ENCODE data around the gene CAVIN1. TPM values are rescaled to one million over a fixed set of nuclear protein-coding genes. Genes with fewer than 3 reads are reported as not detected.
A peak's percentile ranks its signal among the peaks of the same experiment; 100 is the strongest.
"Not testable (repeated sequence)": the region's sequence is repeated elsewhere in the genome, so short reads cannot be mapped to it uniquely, and the experiment has no call there.

The CAVIN1 gene
- total and polyA plus RNA-seq, 8 donors, result 11.5 to 42.6 (median 24.2) TPM

GRCh38 chr17:42394838-42395237, 28.2 kb downstream of the CAVIN1 start:
- no peak for FAIRE-seq
- H3K27ac ChIP-seq, result no peak overlapping the region
- H3K4me3 ChIP-seq, result no peak overlapping the region
- 93 to 99% methylated on average over 4 of the region's 4 CpGs for WGBS, 2 donors
- peaks cover 0 to 16% (median 11%) of the 10 kb centered on the region in 3 donors for H3K4me1 ChIP-seq
- ATAC-seq, result no peak
- no peaks in the 10 kb centered on the region for H3K36me3 ChIP-seq
- intact Hi-C loops (cut with DNase I), result no loop called here
- no peak for TF ChIP-seq CTCF (IDR thresholded peaks at IDR 0.05)
- no peaks in the 10 kb centered on the region for H3K27me3 ChIP-seq
- H3K9me3 ChIP-seq, result no peaks in the 10 kb centered on the region
- DNase-seq, result no peak

- Histone ChIP-seq H3K4me3 (no peak overlapping the region), H3K9me3 (no peaks in the 10 kb centered on the region), H3K36me3 (no peaks in the 10 kb centered on the region), H3K4me1 (peaks cover 0 to 13% (median 11%) of the 10 kb centered on the region in 3 donors), H3K27ac (peak overlapping the region in 1 of 4 donors; percentile 28), H3K27me3 (no peaks in the 10 kb centered on the region)
- 76% methylated on average over 4 of the region's 4 CpGs for WGBS, 2 donors
- no peak for FAIRE-seq
- no peak for DNase-seq
- no peak for TF ChIP-seq CTCF (IDR thresholded peaks at IDR 0.05)
- intact Hi-C loops (cut with DNase I), result no loop called here
- no peak for ATAC-seq
Observed at GRCh38 chr17:42392692-42393415, 30.2 kb downstream of the CAVIN1 start.

- 91% methylated on average over 8 of the region's 8 CpGs for WGBS, 2 donors
- ATAC-seq; DNase-seq; H3K27me3 ChIP-seq; H3K9me3 ChIP-seq; H3K4me3 ChIP-seq; H3K27ac ChIP-seq; H3K36me3 ChIP-seq; FAIRE-seq; intact Hi-C loops (cut with DNase I): not testable (repeated sequence)
- H3K4me1 ChIP-seq, result peaks cover 3 to 18% (median 17%) of the 10 kb centered on the region in 3 donors
Observed at GRCh38 chr17:42391439-42391838, 31.6 kb downstream of the CAVIN1 start.

GRCh38 chr17:42389899-42390298, 33.2 kb downstream of the CAVIN1 start:
- Histone ChIP-seq H3K9me3 (no peaks in the 10 kb centered on the region), H3K36me3 (no peaks in the 10 kb centered on the region), H3K27ac (peak overlapping the region in 1 of 4 donors; percentile 93), H3K27me3 (no peaks in the 10 kb centered on the region), H3K4me3 (no peak overlapping the region), H3K4me1 (peaks cover 5 to 32% (median 27%) of the 10 kb centered on the region in 3 donors)
- FAIRE-seq (no peak), DNase-seq (no peak), ATAC-seq (no peak)
- intact Hi-C loops (cut with DNase I), result no loop called here
- 36 to 51% methylated on average over 5 of the region's 5 CpGs for WGBS, 2 donors
- no peak for TF ChIP-seq CTCF (IDR thresholded peaks at IDR 0.05)

- peak in 2 of 4 donors; percentile 5 to 21 for ATAC-seq
- FAIRE-seq, result no peak
- H3K4me1 ChIP-seq, result peaks cover 5 to 32% (median 27%) of the 10 kb centered on the region in 3 donors
- DNase-seq, result no peak
- H3K4me3 ChIP-seq, result peak overlapping the region in 2 of 4 donors; percentile 37 to 40
- WGBS, 2 donors, result 0% methylated on average over 11 of the region's 11 CpGs
- H3K27me3 ChIP-seq, result no peaks in the 10 kb centered on the region
- no peaks in the 10 kb centered on the region for H3K9me3 ChIP-seq
- H3K27ac ChIP-seq, result peak overlapping the region; percentile 89 to 100 (median 92)
- H3K36me3 ChIP-seq, result no peaks in the 10 kb centered on the region
- TF ChIP-seq CTCF (IDR thresholded peaks at IDR 0.05), result no peak
- intact Hi-C loops (cut with DNase I), result no loop called here
Observed at GRCh38 chr17:42389135-42389417, 34.0 kb downstream of the CAVIN1 start.
